Hindlimb muscle (tissue), 1 donor: ENCODE data around the gene PDXDC1. TPM values are rescaled to one million over a fixed set of nuclear protein-coding genes. Genes with fewer than 3 reads are reported as not detected.
"Not testable (repeated sequence)": the region's sequence is repeated elsewhere in the genome, so short reads cannot be mapped to it uniquely, and the experiment has no call there.

Experiments used
- DNase-seq: peaks from one replicate; pipeline ENCODE4 v3.0.0-alpha.2; 2013
- polyA plus RNA-seq: library from polyadenylated mRNA; unstranded; fragments of 120-200 nt; gene quantifications from one replicate; pipeline ENCODE4 v1.2.1, GENCODE V29; 2013; ENCODE audit not compliant: insufficient read length

Gene PDXDC1
- polyA plus RNA-seq, 1 donor, result 39.5 TPM

- DNase-seq, result not testable (repeated sequence)
These were observed 188.2 kb downstream of the PDXDC1 start for GRCh38 chr16:15163055-15163454.

GRCh38 chr16:15166177-15166576 is 191.4 kb downstream of the PDXDC1 start:
- not testable (repeated sequence) for DNase-seq

GRCh38 chr16:15168303-15168702 is 193.5 kb downstream of the PDXDC1 start:
- DNase-seq, result not testable (repeated sequence)

GRCh38 chr16:15168953-15169652 is 194.3 kb downstream of the PDXDC1 start:
- not testable (repeated sequence) for DNase-seq

- not testable (repeated sequence) for DNase-seq
These were observed 205.1 kb downstream of the PDXDC1 start for GRCh38 chr16:15179909-15180308.

GRCh38 chr16:15180946-15181345 is 206.1 kb downstream of the PDXDC1 start:
- not testable (repeated sequence) for DNase-seq

GRCh38 chr16:15184000-15184399 is 209.2 kb downstream of the PDXDC1 start:
- DNase-seq, result not testable (repeated sequence)

Other genes starting within 250 kb of the PDXDC1 start
- not detected for gene NPIPA2, start 232.5 kb upstream of the PDXDC1 start, polyA plus RNA-seq
- 61.1 TPM for gene NOMO1, start 141.3 kb upstream of the PDXDC1 start, polyA plus RNA-seq
- 125 TPM for gene NPIPA1, start 37.6 kb upstream of the PDXDC1 start, polyA plus RNA-seq
- gene NTAN1, start 81.0 kb downstream of the PDXDC1 start, polyA plus RNA-seq, result 49.7 TPM
- 30.9 TPM for gene RRN3, start 119.2 kb downstream of the PDXDC1 start, polyA plus RNA-seq